ENCODE data around the gene ZP3. TPM values are rescaled to one million over a fixed set of nuclear protein-coding genes. Genes with fewer than 3 reads are reported as not detected.

Gene ZP3
- total RNA-seq, 1 experiment from 2014 or later, result 1.7 TPM

Other genes with a start within 250 kb of the ZP3 start
- 1.2 and 1.4 TPM in 2 replicates for gene SRRM3, start 223.1 kb upstream of the ZP3 start, total RNA-seq (2014; rRNA removed; shearing (Covaris generic); ENCODE audit: low replicate concordance)
- gene HSPB1, start 122.3 kb upstream of the ZP3 start, total RNA-seq (2014; rRNA removed; shearing (Covaris generic); ENCODE audit: low replicate concordance), result 68.7 and 72.8 TPM in 2 replicates
- 74.2 and 95.2 TPM in 2 replicates for gene YWHAG, start 66.0 kb upstream of the ZP3 start, total RNA-seq (2014; rRNA removed; shearing (Covaris generic); ENCODE audit: low replicate concordance)
- gene SSC4D, start 15.3 kb upstream of the ZP3 start, total RNA-seq (2014; rRNA removed; shearing (Covaris generic); ENCODE audit: low replicate concordance), result not detected in 2 replicates
- gene DTX2, start 36.8 kb downstream of the ZP3 start, total RNA-seq (2014; rRNA removed; shearing (Covaris generic); ENCODE audit: low replicate concordance), result 1.2 and 8.0 TPM in 2 replicates
- gene UPK3B, start 85.6 kb downstream of the ZP3 start, total RNA-seq (2014; rRNA removed; shearing (Covaris generic); ENCODE audit: low replicate concordance), result not detected in 2 replicates
- not detected in 2 replicates for gene SPDYE16, start 118.3 kb downstream of the ZP3 start, total RNA-seq (2014; rRNA removed; shearing (Covaris generic); ENCODE audit: low replicate concordance)
- gene POMZP3, start 202.3 kb downstream of the ZP3 start, total RNA-seq (2014; rRNA removed; shearing (Covaris generic); ENCODE audit: low replicate concordance), result 0.23 TPM in 1 of 2 replicates, not detected in the other

Data from MG63 (cell line).